Measurements from ENCODE around the gene SEBOX. TPM values are rescaled to one million over a fixed set of nuclear protein-coding genes. Genes with fewer than 3 reads are reported as not detected.

Gene SEBOX
- total and polyA plus RNA-seq, 2 of the 8 experiments (the other 6 are each of a cell fraction or from before 2014, with no cell fraction given) = not detected

- TF ChIP-seq CBX8 (IDR thresholded peaks at IDR 0.05; ENCODE audit: borderline replicate concordance, low read depth, low read length) = no peak
- TF ChIP-seq CBX5 (IDR thresholded peaks at IDR 0.05; ENCODE audit: low read depth, low read length) = no peak
- no peak for TF ChIP-seq SIX5 (IDR thresholded peaks at IDR 0.05; ENCODE audit: low read depth, low read length)
- no peak; a peak in 1 of 4 replicates for TF ChIP-seq RAD21 (IDR thresholded peaks at IDR 0.05 in 1 of 2, conservative IDR thresholded peaks at IDR 0.05 in 1 of 2; ENCODE audit: low read depth in 2 of 2, low read length in 2 of 2)
- no peak for TF ChIP-seq ASH2L (IDR thresholded peaks at IDR 0.05; ENCODE audit: low read length)
- no peak for TF ChIP-seq TAF1 (IDR thresholded peaks at IDR 0.05; ENCODE audit: low read depth, low read length)
Observed at GRCh38 chr17:28369684-28370034, 4.7 kb upstream of the SEBOX start (continued).
